GM18873 (cell line): ENCODE measurements around the gene FAM3C.
"Not testable (repeated sequence)": the region's sequence is repeated elsewhere in the genome, so short reads cannot be mapped to it uniquely, and the experiment has no call there.

Experiments used
- ATAC-seq: cut with Tn5 transposase; IDR thresholded peaks from one replicate; pipeline ENCODE4 v1.9.1; 2021; ENCODE audit warnings: mild to moderate bottlenecking, moderate library complexity, moderate number of reproducible peaks; ENCODE audit not compliant: unreplicated experiment, low FRiP score

FAM3C gene

GRCh38 chr7:121334875-121335648 lies 61.0 kb downstream of the FAM3C start:
- ATAC-seq = no peak

DNA sequence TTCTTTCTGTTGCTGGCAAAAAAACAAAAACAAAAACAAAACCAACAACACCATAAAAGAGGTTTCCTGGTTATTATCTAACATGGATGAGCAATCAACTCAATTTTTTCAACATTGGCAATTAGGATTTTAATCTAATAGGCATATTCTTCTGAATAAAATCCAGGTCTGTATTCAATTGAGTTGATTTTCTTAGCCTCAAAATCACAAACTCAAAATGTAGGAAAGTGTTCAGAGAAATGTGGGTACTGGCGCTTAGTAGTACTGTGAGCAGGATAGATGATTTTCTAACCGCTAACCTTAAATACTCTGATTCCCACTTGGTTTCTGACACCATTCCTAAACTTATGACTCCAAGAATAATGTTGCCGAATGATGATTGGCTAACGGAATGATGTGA lies 61.7 kb downstream of the FAM3C start:
- ATAC-seq = no peak

- no peak for ATAC-seq
Measured at GRCh38 chr7:121331574-121331973, 64.5 kb downstream of the FAM3C start.

DNA sequence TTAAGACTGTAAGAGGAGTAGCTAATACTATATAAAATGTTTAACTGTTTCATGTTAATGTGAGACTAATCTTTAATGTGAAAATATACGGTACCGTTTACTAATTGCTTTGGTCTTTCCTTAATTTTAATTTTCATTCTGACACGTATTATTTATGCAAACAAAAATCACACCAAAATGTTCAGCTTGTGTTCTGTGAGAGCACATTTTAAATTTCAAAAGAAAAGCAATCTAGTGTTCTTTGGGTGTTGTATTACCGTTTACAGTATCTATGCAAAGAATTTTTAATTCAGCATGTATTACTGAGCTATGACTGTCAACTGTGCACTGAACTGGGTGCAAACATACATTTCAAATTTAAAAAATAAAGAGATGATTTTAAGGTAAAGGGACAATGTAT lies 65.1 kb downstream of the FAM3C start:
- ATAC-seq = no peak

DNA sequence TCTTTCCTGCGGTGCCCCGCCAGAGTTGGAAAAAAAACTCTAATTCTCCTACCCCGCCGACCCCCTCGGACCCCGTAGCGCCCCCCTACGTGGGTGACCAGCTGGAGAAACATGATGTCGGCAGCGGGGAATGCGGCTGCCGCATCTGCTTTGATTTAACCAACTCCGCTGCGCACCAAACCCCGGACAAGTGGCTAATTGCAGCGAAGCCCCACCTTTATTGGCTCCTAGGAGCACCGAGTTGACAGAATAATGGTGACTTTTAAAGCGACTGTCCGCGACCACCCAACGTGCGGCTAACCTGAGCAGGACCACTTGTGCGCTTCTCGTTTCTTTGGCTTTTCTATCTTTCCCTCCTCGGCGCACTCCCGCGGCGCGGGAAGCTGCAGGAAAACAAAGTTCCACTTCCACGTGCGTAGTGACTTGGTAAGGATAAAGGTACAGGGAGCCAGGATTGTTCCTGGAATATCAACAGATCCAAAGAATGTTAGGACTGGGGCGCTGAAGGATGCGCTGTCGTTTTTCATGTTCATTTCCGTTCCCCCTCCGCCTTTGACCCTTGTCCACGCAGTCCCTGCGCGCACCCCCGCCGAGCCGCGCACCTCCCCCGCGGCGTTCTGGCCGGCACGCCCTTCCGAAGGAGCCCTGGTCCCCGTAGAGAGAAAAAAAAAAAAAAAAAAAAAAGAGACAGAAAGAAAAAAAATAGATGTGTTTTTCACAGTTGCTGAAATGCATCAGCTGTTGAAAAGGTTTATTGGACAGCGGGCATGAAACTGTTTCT lies 65.9 kb downstream of the FAM3C start:
- ATAC-seq = peak; percentile 25

DNA sequence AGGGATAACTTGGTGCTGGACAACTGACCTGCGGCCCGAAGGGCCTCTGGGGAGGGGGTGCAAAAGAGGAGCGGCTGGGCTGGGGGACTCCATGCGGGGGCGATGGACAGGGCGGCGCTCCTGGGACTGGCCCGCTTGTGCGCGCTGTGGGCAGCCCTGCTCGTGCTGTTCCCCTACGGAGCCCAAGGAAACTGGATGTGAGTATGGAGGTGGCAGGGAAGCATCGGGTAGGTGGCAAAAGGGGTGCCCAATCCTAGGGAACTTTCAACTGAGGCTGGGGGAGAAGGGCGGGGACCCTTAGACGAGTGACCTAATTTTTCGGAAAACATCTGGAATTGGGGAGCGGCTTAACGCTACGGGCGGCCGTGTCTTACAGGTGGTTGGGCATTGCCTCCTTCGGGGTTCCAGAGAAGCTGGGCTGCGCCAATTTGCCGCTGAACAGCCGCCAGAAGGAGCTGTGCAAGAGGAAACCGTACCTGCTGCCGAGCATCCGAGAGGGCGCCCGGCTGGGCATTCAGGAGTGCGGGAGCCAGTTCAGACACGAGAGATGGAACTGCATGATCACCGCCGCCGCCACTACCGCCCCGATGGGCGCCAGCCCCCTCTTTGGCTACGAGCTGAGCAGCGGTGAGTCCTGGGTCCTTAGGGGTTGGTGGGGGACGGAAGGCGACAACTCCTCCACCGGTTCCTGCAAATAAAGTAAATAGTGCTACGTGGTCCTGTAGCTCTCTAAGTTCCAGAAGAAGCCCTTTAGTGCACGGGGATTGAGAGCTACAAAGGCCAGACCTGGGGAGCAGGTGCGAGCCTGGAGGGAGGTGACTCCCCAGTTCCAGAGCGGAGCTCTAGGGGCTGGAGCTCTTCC lies 66.7 kb downstream of the FAM3C start:
- ATAC-seq = peak; percentile 55

- no peak for ATAC-seq
Measured at GRCh38 chr7:121328508-121329190, 67.5 kb downstream of the FAM3C start, which contains the start of gene WNT16. Gene WNT16 (plus strand): TSS chr7:121329000. CDS start chr7:121329293, 293 bp downstream.

GRCh38 chr7:121327671-121328070 lies 68.4 kb downstream of the FAM3C start:
- ATAC-seq = no peak

GRCh38 chr7:121323515-121324302 lies 72.4 kb downstream of the FAM3C start:
- no peak for ATAC-seq

GRCh38 chr7:121322460-121322859 lies 73.6 kb downstream of the FAM3C start:
- ATAC-seq = no peak

DNA sequence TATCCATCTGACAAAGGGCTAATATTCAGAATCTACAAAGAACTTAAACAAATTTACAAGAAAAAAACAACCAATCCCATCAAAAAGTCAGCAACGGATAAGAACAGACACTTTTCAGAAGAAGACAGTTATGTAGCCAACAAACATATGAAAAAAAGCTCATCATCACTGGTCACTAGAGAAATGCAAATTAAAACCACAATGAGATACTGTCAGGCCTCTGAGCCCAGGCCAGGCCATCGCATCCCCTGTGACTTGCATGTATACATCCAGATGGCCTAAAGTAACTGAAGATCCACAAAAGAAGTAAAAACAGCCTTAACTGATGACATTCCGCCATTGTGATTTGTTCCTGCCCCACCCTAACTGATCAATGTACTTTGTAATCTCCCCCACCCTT lies 80.9 kb downstream of the FAM3C start:
- not testable (repeated sequence) for ATAC-seq

DNA sequence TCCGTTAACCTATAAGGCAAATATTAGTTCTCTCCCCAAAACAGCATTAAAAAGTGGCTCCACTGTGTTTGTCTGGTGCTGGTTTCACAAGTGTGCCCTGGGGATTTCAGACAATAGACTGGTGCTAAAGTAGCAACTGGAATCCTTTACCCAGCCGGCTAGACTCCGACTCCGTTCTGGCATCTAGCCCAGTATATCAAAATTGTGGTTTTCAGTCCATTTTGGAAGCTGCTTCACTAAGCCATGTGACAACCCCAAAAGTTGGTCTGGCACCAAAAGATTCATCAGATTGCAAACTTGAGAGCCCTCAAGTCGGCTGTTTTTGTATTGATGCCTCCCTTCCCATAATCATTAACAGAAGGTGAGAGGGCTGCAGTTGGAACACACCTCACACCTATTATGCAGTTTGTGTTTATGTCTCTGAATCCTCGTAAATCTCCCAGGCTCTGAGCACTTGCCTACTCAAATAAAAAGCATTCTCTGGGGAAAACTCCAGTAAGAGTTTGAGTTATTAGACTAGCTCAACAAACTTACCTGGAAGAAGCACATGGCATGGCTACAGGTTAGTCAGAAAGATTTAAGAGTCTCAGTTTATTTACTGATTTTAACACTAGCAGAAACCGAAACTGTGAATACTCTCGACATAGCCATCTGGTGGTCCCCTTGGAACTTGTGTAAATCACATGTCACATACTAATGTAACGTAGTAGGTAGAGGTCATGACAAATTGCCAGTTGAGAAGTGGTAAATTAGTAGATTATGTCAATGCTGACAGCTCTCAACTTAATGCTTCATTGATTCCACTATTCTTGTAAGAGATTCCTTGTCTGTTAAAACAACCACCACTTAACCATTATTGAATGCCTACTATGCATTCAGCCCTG lies 82.1 kb downstream of the FAM3C start:
- peak; percentile 97 for ATAC-seq

GRCh38 chr7:121313220-121313792 lies 82.8 kb downstream of the FAM3C start:
- ATAC-seq = no peak

- ATAC-seq = no peak
Measured at GRCh38 chr7:121307021-121307574, 89.0 kb downstream of the FAM3C start.

GRCh38 chr7:121306565-121306964 lies 89.5 kb downstream of the FAM3C start:
- ATAC-seq = no peak

DNA sequence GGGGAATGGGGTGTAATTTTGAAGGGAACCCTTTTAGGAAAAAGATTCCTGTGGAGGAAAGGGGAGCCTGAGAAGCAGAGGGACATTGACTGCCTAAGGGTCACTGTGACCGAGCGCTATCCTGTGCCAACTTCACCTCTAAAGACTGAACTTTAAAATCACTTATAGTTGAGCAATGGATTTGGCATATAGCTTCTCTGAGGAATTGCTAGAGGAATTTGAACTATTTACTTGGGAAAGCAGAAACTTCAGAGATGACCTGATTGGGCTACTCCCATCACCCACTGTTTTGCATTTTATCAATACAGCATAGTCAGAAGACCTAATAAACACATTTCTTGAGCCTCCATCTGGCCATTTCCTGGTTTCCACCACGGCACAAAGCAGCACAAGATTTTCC lies 91.0 kb downstream of the FAM3C start:
- no peak for ATAC-seq

- ATAC-seq = no peak
Measured at GRCh38 chr7:121304102-121304658, 91.9 kb downstream of the FAM3C start.
